GM18867 (cell line): ENCODE measurements around the gene RTN1.

Source experiments
- ATAC-seq: cut with Tn5 transposase; IDR thresholded peaks from one replicate; pipeline ENCODE4 v1.9.1; 2021; ENCODE audit warnings: mild to moderate bottlenecking, moderate library complexity; ENCODE audit not compliant: unreplicated experiment

The RTN1 gene

DNA sequence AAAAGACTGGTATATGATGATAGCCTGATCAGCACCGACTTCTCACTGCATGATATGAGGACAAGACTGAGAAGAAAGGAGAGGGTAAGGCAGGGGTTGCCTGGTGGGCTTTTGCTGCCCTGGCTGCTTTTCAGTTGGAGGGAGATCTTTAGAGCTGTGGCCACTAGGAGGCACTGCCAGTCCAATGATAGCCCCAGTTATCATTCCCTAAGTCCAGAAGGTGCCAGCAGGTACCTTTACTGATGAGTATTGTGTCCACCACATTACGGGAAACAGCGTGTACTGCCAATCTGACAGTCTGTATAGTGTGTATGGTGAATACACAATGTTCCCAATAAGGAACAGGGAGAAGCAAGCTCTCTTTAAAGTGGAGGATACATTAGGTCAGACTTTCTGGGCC lies 238.2 kb downstream of the RTN1 start:
- ATAC-seq, result peak; percentile 69

GRCh38 chr14:59631237-59631636 lies 239.3 kb downstream of the RTN1 start:
- no peak for ATAC-seq

DNA sequence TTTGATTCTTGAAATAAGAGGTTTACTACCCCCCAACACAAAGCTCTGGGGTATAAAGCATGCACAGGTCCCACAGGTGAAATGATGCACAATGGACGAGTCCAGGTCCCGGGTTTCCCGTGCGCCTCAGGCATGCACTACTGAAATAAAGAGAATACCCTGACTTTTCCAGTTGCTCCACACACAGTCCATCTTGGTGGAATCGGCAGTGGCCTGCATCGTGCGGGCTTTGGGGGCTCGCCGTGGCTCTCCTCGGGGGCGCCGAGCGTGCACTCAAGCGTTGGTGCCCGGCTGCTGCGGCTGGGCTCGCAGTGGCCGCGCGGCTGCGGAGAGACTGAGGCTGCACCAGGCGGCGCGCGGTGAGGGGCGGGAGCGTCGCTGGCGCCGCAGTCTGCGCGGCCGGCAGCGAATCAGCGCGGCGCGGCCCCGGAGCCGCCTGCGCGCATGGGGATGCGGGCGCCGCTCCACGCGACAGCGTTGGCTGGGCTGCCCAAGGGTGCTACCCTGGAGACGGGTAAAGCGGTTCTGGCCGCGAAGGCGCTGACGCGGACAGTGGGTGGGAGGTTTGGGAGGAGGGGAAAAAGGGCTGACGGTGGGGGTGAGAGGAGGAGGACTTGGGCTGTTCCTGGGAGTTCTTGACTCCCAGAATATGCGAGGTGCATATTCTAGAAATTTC lies 240.2 kb downstream of the RTN1 start:
- no peak for ATAC-seq

- ATAC-seq, result no peak
Observed at GRCh38 chr14:59629444-59630287, 240.9 kb downstream of the RTN1 start.

- ATAC-seq, result no peak
Observed at GRCh38 chr14:59627011-59627520, 243.5 kb downstream of the RTN1 start.

DNA sequence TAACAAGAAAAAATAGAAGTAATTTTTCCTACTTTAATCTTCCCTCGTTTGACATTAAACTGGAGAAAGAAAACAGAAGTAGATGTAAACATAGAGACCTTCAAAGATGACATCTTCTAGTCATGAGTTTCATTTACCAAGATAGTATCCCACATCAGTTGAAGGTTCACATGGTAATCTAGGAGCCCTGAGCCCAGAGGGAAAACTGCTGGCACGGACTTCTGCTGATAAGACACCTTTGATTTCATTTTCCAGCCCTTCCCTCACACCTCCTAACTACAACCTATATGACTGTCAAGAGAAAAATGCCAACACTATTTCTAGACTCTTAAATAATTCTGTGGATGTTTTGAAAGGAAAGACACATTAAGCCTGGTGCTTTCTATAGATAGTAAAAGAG lies 247.9 kb downstream of the RTN1 start:
- ATAC-seq, result no peak

DNA sequence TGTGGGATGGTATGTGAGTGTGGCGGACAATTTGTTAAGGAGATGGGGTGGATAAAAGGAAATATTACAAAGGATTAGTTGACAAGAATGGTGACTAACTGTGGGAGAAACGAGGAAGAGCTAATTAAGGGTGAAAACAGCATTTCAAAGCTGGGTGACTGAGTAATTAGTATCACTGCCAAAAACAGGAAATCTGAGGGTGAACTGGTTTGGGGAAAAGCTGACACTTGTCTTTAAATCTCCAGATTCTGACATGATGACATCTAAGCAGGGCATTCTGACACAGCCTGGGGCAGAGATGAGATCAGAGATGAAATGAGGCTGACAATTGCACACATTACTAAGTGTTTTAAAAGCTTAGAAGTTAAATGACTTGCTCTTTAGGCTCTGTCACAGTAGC lies 251.5 kb downstream of the RTN1 start:
- no peak for ATAC-seq

GRCh38 chr14:59601056-59601455 lies 269.5 kb downstream of the RTN1 start:
- ATAC-seq, result no peak

DNA sequence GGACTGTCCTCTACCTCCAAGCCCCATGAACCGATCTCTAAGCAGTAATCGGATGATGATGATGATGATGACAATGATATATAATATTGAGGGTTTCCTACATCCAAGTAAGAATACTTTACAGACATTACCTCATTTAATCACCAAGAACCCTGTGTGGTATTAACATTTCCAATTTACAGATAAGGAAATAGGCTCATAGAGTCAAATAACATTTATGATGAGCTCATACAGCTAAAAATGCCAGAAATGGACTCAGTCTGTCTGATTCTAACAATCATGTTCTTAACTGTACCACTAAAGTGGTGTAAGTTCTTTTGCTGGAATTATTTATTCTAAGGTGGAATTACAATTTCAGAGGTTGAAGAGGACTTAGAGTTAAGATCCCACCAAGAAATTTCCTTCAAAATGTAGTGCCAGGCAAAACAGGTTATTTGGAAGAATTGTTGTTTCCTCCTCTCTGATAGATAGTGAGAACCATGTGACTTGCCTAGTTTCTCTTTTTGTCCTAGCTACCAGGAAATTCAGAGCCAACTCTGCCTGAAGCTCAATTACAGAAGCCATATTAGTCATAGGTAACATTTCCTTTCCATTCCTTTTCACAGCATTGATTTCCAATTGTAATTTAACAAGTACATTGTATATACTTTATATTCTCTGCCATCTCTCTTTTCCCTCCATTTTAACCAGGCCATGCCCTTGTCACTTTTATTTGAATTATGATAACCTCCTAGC lies 270.2 kb downstream of the RTN1 start:
- ATAC-seq, result no peak

DNA sequence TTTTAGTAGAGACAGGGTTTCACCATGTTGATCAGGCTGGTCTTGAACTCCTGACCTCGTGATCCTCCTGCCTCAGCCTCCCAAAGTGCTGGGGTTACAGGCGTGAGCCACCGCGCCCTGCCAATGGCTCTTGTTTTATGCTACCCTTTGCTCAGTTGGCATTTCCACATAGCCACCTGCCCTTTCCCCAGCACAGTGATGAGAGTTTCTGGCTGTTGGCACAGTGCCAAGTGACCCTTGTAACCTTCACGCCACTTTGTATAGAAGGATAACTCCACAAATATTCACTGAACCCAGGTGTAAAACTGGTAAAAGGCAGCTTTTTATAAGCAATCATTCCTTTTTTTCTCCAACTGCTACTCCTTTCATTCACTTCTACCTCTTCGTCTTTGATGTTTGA lies 275.5 kb downstream of the RTN1 start:
- no peak for ATAC-seq

DNA sequence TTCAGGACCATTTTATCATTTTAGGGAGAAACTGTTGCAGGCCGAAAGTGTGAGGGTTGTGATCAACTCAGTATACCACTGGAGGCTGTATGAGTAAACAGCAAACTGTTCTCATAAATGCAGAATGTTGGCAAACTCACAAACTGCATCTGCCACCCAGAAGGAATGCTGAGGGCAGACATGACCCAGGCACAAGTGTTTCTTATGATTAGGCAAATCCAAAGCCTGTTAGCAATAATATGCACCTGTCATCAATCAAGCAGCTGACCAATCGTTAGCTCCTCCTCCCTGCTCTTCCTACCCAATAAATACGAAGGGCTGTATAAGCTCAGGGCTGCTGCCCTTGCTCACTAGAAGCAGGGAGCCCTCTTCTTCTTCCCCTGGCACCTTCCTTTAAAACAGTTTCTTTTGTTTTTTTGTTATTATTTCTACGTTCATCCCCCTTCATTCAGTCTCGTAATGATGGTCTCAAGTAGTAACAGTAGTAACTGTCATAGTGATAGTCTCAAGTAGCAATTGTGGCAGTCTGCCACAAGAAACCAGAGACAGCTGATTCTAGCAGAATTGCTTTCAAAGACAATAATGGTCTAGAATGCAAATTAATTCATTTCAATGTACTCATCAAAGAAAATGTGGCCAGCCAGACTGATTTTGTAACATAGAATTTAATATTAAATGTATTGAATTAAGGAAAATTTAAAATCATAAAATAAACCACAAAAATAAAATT lies 278.8 kb downstream of the RTN1 start:
- ATAC-seq, result no peak

DNA sequence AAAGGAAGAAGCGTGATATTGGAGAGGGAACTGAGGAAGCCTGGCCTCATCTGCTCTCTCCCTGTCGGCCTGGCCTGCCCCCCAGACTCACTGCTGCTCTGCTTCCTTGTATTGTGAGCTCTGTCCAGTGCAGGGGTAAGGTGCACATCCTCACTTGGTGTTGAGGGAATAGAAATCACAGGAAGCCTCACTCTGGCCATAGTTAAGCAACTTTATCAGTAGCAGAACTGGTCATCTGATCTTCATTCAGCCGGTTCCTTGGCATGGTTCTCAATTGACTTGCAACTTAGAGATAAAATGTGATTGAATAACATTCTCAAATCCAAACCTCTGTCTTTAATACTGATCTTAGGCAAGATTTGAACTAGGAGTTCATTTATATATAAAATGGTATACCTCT lies 282.5 kb downstream of the RTN1 start:
- no peak for ATAC-seq

- no peak for ATAC-seq
Observed at GRCh38 chr14:59585891-59586554, 284.6 kb downstream of the RTN1 start.

- ATAC-seq, result no peak
Observed at GRCh38 chr14:59583755-59584154, 286.8 kb downstream of the RTN1 start.

DNA sequence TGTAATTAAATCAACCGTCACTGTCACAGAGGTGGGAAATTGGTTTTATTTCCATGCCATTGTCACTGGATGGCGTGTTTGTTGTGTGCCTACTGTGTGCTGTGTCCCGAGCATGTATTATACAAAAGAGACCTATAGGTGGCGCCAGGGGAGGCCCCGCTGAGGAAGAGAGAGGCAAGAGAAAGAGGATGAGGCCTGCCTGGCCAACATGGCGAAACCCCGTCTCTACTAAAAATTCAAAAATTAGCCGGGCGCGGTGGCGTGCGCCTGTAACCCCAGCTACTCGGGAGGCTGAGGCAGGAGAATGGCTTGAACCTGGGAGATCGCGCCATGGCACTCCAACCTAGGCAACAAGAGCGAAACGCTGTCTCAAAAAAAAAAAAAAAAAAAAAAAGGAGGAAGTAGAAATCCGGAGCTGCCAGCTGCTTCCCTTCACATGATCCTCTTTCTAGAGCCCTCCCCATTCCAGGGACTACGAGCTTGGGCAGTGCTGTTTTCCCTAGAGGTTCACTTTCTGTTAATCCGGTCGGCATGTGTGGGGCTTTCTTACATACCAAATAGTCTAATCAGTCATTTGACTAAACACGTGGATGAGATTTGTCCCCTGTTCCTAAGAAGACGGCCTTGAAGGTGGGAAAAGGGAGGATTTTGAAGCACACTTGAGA lies 287.6 kb downstream of the RTN1 start:
- ATAC-seq, result no peak

DNA sequence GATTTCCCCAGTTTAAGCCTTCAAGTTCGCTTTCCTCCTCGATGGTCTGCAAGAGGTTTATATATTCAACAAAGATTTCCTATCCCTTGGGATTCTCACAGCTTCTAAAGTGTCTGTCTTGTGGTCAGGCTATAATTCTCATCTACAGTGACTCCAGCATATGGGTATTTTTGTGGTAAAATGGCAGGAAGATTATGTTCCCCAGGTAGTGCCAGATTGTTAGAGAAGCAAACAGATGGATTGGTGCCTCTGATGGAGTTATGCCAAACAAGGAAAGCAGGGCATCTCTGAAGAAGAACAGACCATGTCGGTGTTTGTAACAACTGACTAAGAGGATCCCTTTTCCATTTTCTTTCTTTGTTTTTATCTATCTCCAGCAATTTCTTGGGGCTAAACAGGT lies 288.4 kb downstream of the RTN1 start:
- no peak for ATAC-seq

DNA sequence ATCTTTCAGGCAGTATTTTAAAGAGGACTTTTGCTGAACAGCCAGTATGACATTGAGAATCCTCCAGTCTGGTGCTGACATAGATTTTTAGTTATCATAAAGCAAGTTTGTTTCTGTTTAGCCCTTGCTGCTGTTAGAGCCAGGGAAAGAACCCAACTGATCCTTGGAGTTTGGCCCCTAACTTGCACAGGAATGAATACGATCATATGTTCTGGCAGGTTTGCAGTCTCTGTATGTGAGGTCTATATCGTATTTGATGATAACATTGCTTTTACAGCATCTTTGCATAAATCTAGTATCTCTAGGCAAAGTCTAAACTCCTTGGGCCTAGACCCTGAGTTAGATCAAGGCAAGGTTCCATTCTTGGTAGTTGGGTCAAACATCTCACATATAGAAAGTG lies 289.7 kb downstream of the RTN1 start:
- no peak for ATAC-seq

- peak; percentile 99 for ATAC-seq
Observed at GRCh38 chr14:59576332-59577294, 294.0 kb downstream of the RTN1 start, which contains the start of gene CCDC175. Gene CCDC175 (minus strand): TSS chr14:59576812. CDS start chr14:59576775, 37 bp downstream.

DNA sequence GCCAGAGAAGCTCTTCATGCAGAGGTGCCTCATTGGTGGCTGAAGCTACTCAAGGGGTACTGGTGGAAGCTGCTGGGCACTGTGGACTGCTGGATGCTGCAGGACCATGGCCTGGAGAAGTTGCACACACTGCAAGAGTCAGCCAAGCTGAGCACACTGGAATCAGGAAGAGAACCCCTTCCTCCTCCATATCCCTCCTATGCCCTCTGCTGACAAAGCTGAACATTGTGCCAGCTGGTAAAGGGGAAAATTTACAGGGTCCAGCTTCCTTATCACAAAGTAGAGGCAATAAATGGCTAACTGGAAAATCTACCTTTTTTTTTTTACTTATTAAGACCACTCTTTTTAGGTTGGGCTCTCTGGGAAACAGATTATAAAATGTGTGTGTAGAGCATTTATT lies 300.5 kb downstream of the RTN1 start:
- no peak for ATAC-seq
